Naive thymus-derived CD4-positive, alpha-beta T cell (primary cell): ENCODE data around the gene CGB1. TPM values are rescaled to one million over a fixed set of nuclear protein-coding genes. Genes with fewer than 3 reads are reported as not detected.
A peak's percentile ranks its signal among the peaks of the same experiment; 100 is the strongest.
"Not testable (repeated sequence)": the region's sequence is repeated elsewhere in the genome, so short reads cannot be mapped to it uniquely, and the experiment has no call there.

ENCODE experiments used
- ATAC-seq: fragments of 150-1000 bp; cut with Tn5 transposase; 2 replicates; pipeline ENCODE4 v1.10.0; 2021; ENCODE audit warnings: mild to moderate bottlenecking, moderate library complexity
- CTCF ChIA-PET: fragments of 350-600 bp; sonication (Branson Sonifier 250); formaldehyde crosslinking; loops from one replicate; lab custom pipeline; 2021; ENCODE audit warnings: antibody characterized with exemption; lab: Charles Lee
- POLR2A ChIA-PET: fragments of 350-600 bp; sonication (Branson Sonifier 250); formaldehyde crosslinking; loops from one replicate; lab custom pipeline; 2021; ENCODE audit warnings: antibody characterized with exemption, inconsistent platforms; lab: Charles Lee
- DNase-seq, 9 donors: peaks; one replicate each; pipeline versions ENCODE4 v3.0.0 to v3.0.0-alpha.2; 2020 to 2022; ENCODE audit warnings: mixed read lengths in 1 of 9
- H3K27ac ChIP-seq: one replicate; pipeline ENCODE4 v1.7.0; 2013; ENCODE audit warnings: mild to moderate bottlenecking, low read depth, low read length, moderate library complexity
- H3K27me3 ChIP-seq, 2 donors: one replicate each; pipeline ENCODE4 v1.7.0; 2013; ENCODE audit warnings: low read length in 2 of 2, mild to moderate bottlenecking in 2 of 2, moderate library complexity in 2 of 2; ENCODE audit not compliant: control insufficient read depth in 2 of 2, insufficient read depth in 2 of 2
- H3K36me3 ChIP-seq, 3 experiments: 1 replicate in 2 of 3; 2 replicates in 1 of 3; pipeline ENCODE4 v1.7.0; 2013; ENCODE audit warnings: low read length in 3 of 3, mild to moderate bottlenecking in 3 of 3, moderate library complexity in 1 of 3; ENCODE audit not compliant: insufficient read depth in 3 of 3, control insufficient read depth in 2 of 3
- H3K4me1 ChIP-seq, 2 donors: one replicate each; pipeline ENCODE4 v1.7.0; 2013; ENCODE audit warnings: low read length in 2 of 2, mild to moderate bottlenecking in 2 of 2, moderate library complexity in 1 of 2; ENCODE audit not compliant: control insufficient read depth in 2 of 2, insufficient read depth in 2 of 2
- H3K4me3 ChIP-seq: 2 replicates; pipeline ENCODE4 v1.7.0; 2013; ENCODE audit warnings: mild to moderate bottlenecking, low read length
- H3K9me3 ChIP-seq, 3 experiments: 1 replicate in 2 of 3; 2 replicates in 1 of 3; pipeline ENCODE4 v1.7.0; 2013; ENCODE audit warnings: low read length in 3 of 3; ENCODE audit not compliant: control insufficient read depth in 2 of 3
- H3K27ac Mint-ChIP-seq, 9 donors: one replicate each; pipeline ENCODE4 v1.8.0; 2020 to 2022; ENCODE audit warnings: mixed read lengths in 9 of 9, mild to moderate bottlenecking in 8 of 9, moderate library complexity in 5 of 9, inconsistent platforms in 2 of 9
- H3K27me3 Mint-ChIP-seq, 5 donors: one replicate each; pipeline ENCODE4 v1.8.0; 2021 to 2022; ENCODE audit warnings: mixed read lengths in 5 of 5, mild to moderate bottlenecking in 1 of 5
- H3K36me3 Mint-ChIP-seq, 5 donors: one replicate each; pipeline ENCODE4 v1.8.0; 2020 to 2022; ENCODE audit warnings: mixed read lengths in 5 of 5, mild to moderate bottlenecking in 3 of 5, inconsistent platforms in 1 of 5
- H3K4me1 Mint-ChIP-seq, 7 donors: one replicate each; pipeline ENCODE4 v1.8.0; 2020 to 2022; ENCODE audit warnings: mixed read lengths in 7 of 7, mild to moderate bottlenecking in 3 of 7, inconsistent platforms in 1 of 7
- H3K4me3 Mint-ChIP-seq, 10 donors: one replicate each; pipeline ENCODE4 v1.8.0; 2020 to 2022; ENCODE audit warnings: mild to moderate bottlenecking in 10 of 10, mixed read lengths in 10 of 10, moderate library complexity in 6 of 10, inconsistent platforms in 2 of 10
- H3K9me3 Mint-ChIP-seq, 11 donors: one replicate each; pipeline ENCODE4 v1.8.0; 2020 to 2022; ENCODE audit warnings: mixed read lengths in 11 of 11, mild to moderate bottlenecking in 4 of 11, inconsistent platforms in 1 of 11, moderate library complexity in 1 of 11
- intact Hi-C, 2 donors: fragments of 100-400 bp; cut with micrococcal nuclease; formaldehyde crosslinking; loops; one replicate each; pipeline ENCODE4 v1.15.1; 2023
- polyA plus RNA-seq, 2 donors: library from polyadenylated mRNA; unstranded; fragments of 300-500 nt; fragmentation: Illumina TruSeq; gene quantifications; one replicate each; pipeline ENCODE4 v1.2.3, GENCODE V29; 2021
- total RNA-seq, 6 experiments: library from RNA in 5 of 6; stranded (reverse) in 5 of 6; gene quantifications; 1 replicate in 5 of 6; 2 replicates in 1 of 6; pipeline ENCODE4 v1.2.3 and lab custom pipeline; 2021 to 2026

CGB1 gene
- total RNA-seq (not detected), polyA plus RNA-seq (not detected), total RNA-seq (lab: John Stamatoyannopoulos, UW) (not detected)

- peak in 3 of 9 donors; percentile 23 to 51 (median 42) for DNase-seq
- CTCF ChIA-PET = interaction anchor here (0.6 kb wide), 1 partner anchor 741 kb away, joined by 5 read pairs; no protein-coding TSS in a partner anchor
- POLR2A ChIA-PET, H3K9me3 ChIP-seq, H3K9me3 Mint-ChIP-seq, H3K27ac Mint-ChIP-seq, H3K4me1 ChIP-seq, intact Hi-C loops, H3K27ac ChIP-seq, ATAC-seq, H3K4me3 Mint-ChIP-seq, H3K36me3 Mint-ChIP-seq, H3K27me3 Mint-ChIP-seq, H3K4me1 Mint-ChIP-seq, H3K36me3 ChIP-seq, H3K4me3 ChIP-seq, H3K27me3 ChIP-seq: not testable (repeated sequence)
These were observed at the start of gene CGB1 for GRCh38 chr19:49036815-49037214. Gene CGB1 (minus strand): TSS chr19:49036895. CDS start chr19:49036711, 184 bp downstream.

GRCh38 chr19:49086296-49086695 is 49.6 kb upstream of the CGB1 start:
- H3K27ac Mint-ChIP-seq = peak overlapping the region; percentile 83 to 96 (median 88)
- no peaks in the 10 kb centered on the region for H3K9me3 ChIP-seq
- no peaks in the 10 kb centered on the region for H3K27me3 ChIP-seq
- H3K4me3 Mint-ChIP-seq = peak overlapping the region; percentile 71 to 97 (median 94)
- H3K36me3 ChIP-seq = peaks cover 12 to 39% (median 13%) of the 10 kb centered on the region in 3 experiments
- intact Hi-C loops = loop anchor here in 1 of 2 donors (5.0 kb wide), 1 partner anchor 439 kb away; the partner anchor contains the start of gene CA11
- POLR2A ChIA-PET = interaction anchor here (2.1 kb wide), 1 partner anchor 12 kb away, joined by 4 read pairs; no protein-coding TSS in a partner anchor
- peaks cover 6 to 28% (median 8%) of the 10 kb centered on the region in 5 donors for H3K36me3 Mint-ChIP-seq
- ATAC-seq = no peak
- H3K27ac ChIP-seq = peak overlapping the region; percentile 94
- peaks cover 0 to 5% (median 0%) of the 10 kb centered on the region in 5 donors for H3K27me3 Mint-ChIP-seq
- H3K4me3 ChIP-seq = peak overlapping the region; percentile 72
- DNase-seq = no peak
- CTCF ChIA-PET = interaction anchor here (0.7 kb wide), 1 partner anchor 140 kb away, joined by 4 read pairs; no protein-coding TSS in a partner anchor
- H3K9me3 Mint-ChIP-seq = peaks cover 0 to 7% (median 0%) of the 10 kb centered on the region in 11 donors
- peaks cover 19% of the 10 kb centered on the region in 2 donors for H3K4me1 ChIP-seq
- H3K4me1 Mint-ChIP-seq = peaks cover 22 to 54% (median 41%) of the 10 kb centered on the region in 7 donors

DNA sequence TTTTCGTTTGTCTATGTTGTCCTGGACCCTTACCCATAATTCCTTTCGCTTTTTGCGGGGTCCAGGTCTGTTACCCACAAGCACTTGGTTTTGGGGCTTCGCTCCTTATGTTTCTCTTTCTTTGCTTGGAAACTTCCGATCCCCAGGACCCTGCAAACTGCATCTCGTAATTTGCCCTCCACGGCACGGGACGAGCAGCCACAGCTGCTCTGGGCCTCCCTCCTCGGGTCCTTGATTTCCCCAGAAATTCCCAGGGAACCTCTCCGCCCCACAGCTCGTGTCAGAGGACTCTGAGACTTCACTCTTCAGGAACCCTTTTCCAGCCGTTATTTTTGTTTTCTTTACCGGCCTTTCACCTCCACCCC is 49.2 kb upstream of the CGB1 start:
- peak overlapping the region; percentile 72 for H3K4me3 ChIP-seq
- H3K36me3 ChIP-seq = peaks cover 10 to 34% (median 11%) of the 10 kb centered on the region in 3 experiments
- Mint-ChIP-seq H3K27ac (peak overlapping the region; percentile 83 to 96 (median 88)), H3K36me3 (peaks cover 6 to 25% (median 8%) of the 10 kb centered on the region in 5 donors), H3K4me1 (peaks cover 21 to 53% (median 38%) of the 10 kb centered on the region in 7 donors), H3K27me3 (peaks cover 0 to 5% (median 0%) of the 10 kb centered on the region in 5 donors), H3K4me3 (peak overlapping the region; percentile 71 to 97 (median 94)), H3K9me3 (peaks cover 0 to 7% (median 0%) of the 10 kb centered on the region in 11 donors)
- H3K4me1 ChIP-seq = peaks cover 19% of the 10 kb centered on the region in 2 donors
- no peak for DNase-seq
- ChIA-PET POLR2A (no interaction called here), CTCF (interaction anchor here (0.7 kb wide), 1 partner anchor 140 kb away, joined by 4 read pairs; no protein-coding TSS in a partner anchor)
- no peak for ATAC-seq
- no peaks in the 10 kb centered on the region for H3K9me3 ChIP-seq
- peak overlapping the region; percentile 94 for H3K27ac ChIP-seq
- no peaks in the 10 kb centered on the region for H3K27me3 ChIP-seq
- intact Hi-C loops = loop anchor here (1.0 to 5.0 kb wide), 13 partner anchors 21 to 590 kb away; partner anchors contain the start of genes C19orf73 (in 2 of the 2), NUCB1 (in 2 of the 2), PPFIA3 (in 2 of the 2) and ALDH16A1 (in 1 of the 2)

DNA sequence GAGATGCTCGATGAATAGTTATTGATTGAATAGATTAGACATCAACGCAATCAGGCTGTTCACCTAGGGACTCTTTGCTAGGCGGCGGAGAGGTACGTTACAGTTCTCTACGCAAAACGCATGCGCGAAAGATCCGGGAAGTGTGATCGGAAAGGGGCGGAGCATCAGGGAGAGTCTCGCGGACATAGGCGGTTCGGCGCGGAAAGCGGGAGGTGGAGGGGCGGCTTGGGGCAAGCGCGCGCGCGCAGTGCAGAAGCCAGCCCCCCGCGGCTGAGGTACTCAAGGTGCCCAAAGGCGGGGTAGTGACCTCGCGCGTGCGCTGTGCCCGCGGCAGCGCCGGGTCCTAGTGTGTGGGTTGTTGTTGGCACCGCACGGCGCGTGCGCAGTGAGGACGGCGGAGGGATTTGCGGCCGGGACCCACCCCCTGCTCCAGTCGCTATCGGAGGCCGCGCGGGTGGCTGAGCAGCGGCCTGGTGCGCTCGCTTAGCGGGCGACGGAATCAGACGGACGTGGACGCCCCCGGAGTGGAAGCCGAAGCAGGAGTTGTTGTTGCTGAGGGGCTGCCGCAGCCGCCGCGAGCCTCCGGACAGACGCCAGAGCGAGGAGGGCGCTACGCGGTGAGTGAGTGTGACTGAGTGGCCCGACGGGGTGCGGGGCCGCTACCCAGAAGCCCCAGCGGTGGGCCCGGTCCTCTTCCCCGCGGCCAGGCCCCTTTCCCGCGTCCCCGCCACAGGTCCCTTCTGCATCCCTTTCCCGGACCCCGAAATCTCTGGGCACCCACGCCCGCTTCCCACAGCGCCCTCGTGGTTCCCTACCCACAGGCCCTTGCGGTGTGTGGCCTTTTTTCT is 48.5 kb upstream of the CGB1 start, which contains the start of gene SNRNP70:
SNRNP70 (plus strand) TSS at position 432 of the 848 bp plus-strand sequence. CDS start 964 bp downstream, outside the sequence.
- peaks cover 0 to 5% (median 4%) of the 10 kb centered on the region in 5 donors for H3K27me3 Mint-ChIP-seq
- Histone ChIP-seq H3K27ac (peak within 1 kb of the TSS; percentile 94), H3K4me1 (peaks cover 19% of the 10 kb centered on the region in 2 donors), H3K27me3 (no peaks in the 10 kb centered on the region), H3K36me3 (peaks cover 4 to 28% (median 5%) of the 10 kb centered on the region in 3 experiments), H3K9me3 (no peaks in the 10 kb centered on the region), H3K4me3 (peak within 1 kb of the TSS; percentile 72)
- intact Hi-C loops = loop anchor here (1.0 to 5.0 kb wide), 13 partner anchors 22 to 591 kb away; partner anchors contain the start of genes C19orf73 (in 2 of the 2), NUCB1 (in 2 of the 2), PPFIA3 (in 2 of the 2) and ALDH16A1 (in 1 of the 2)
- peaks cover 0 to 7% (median 0%) of the 10 kb centered on the region in 11 donors for H3K9me3 Mint-ChIP-seq
- H3K27ac Mint-ChIP-seq = peak within 1 kb of the TSS; percentile 83 to 96 (median 88)
- peak; percentile 99 to 100 (median 100) for DNase-seq
- CTCF ChIA-PET = no interaction called here
- H3K4me3 Mint-ChIP-seq = peak within 1 kb of the TSS; percentile 71 to 97 (median 94)
- peaks cover 6 to 19% (median 6%) of the 10 kb centered on the region in 5 donors for H3K36me3 Mint-ChIP-seq
- ATAC-seq = peak; percentile 97
- POLR2A ChIA-PET = no interaction called here
- peaks cover 18 to 49% (median 35%) of the 10 kb centered on the region in 7 donors for H3K4me1 Mint-ChIP-seq

- CTCF ChIA-PET = interaction anchor here (0.6 kb wide), 1 partner anchor 56 kb away, joined by 3 read pairs; no protein-coding TSS in a partner anchor
- peaks cover 0 to 22% (median 4%) of the 10 kb centered on the region in 3 experiments for H3K36me3 ChIP-seq
- peaks cover 19% of the 10 kb centered on the region in 2 donors for H3K4me1 ChIP-seq
- Mint-ChIP-seq H3K4me3 (peak overlapping the region; percentile 71 to 97 (median 94)), H3K9me3 (peaks cover 0 to 7% (median 0%) of the 10 kb centered on the region in 11 donors), H3K36me3 (peaks cover 4 to 17% (median 6%) of the 10 kb centered on the region in 5 donors), H3K27me3 (peaks cover 0 to 7% (median 6%) of the 10 kb centered on the region in 5 donors), H3K27ac (peak overlapping the region; percentile 83 to 96 (median 88)), H3K4me1 (peaks cover 17 to 46% (median 34%) of the 10 kb centered on the region in 7 donors)
- intact Hi-C loops = loop anchor here (1.0 to 5.0 kb wide), 13 partner anchors 22 to 592 kb away; partner anchors contain the start of genes C19orf73 (in 2 of the 2), NUCB1 (in 2 of the 2), PPFIA3 (in 2 of the 2) and ALDH16A1 (in 1 of the 2)
- ATAC-seq = no peak
- POLR2A ChIA-PET = no interaction called here
- H3K27me3 ChIP-seq = no peaks in the 10 kb centered on the region
- no peaks in the 10 kb centered on the region for H3K9me3 ChIP-seq
- no peak for DNase-seq
- H3K4me3 ChIP-seq = peak overlapping the region; percentile 72
- peak overlapping the region; percentile 94 for H3K27ac ChIP-seq
These were observed 47.7 kb upstream of the CGB1 start for GRCh38 chr19:49084206-49085019.
